GM12873 (cell line): ENCODE results near the gene ETFDH.

Experiments used
- CTCF ChIP-seq: IDR thresholded peaks from 2 replicates; pipeline ENCODE4 v1.5.1; 2012; ENCODE audit warnings: low read depth, mild to moderate bottlenecking, moderate library complexity, low read length, control low read depth; ENCODE audit not compliant: insufficient read depth; ENCODE audit errors: missing control alignments

ETFDH gene

DNA sequence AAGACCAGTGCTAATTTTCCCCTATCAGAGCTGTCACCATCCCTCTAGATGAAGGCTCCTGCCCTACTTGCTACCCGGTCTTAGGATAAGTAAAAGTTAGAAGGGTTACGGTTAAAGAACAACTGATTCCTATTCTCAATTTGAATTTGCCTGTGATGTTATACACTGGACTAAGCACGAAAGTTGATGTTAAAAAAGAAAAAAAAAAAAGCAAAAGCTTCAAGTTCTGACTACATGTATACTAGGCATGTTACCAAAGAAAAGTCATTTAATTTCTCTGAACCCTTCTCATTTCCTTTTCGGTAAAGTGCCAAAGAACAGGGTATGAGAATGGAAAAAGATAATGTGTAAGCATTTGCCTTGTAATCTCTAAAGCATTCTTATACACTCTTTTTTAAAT is 52.5 kb downstream of the ETFDH start:
- TF ChIP-seq CTCF: no peak

DNA sequence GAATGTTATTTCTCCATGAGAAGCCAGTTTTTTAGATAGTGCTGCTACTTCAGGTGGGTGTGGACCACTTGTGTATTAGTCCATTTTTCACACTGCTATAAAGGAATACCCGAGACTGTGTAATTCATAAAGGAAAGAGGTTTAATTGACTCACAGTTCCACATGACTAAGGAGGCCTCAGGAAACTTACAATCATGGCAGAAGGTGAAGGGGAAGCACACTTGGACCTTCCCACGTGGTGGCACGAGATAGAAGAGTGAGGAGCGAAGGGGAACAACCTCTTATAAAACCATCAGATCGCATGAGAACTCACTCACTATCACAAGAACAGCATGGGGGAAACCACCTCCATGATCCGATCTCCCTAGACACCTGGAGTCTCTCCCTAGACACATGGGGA is 54.5 kb downstream of the ETFDH start:
- no peak for TF ChIP-seq CTCF

GRCh38 chr4:158728236-158728635 is 56.1 kb downstream of the ETFDH start:
- no peak for TF ChIP-seq CTCF

GRCh38 chr4:158729716-158730559 is 57.8 kb downstream of the ETFDH start:
- TF ChIP-seq CTCF: peak; percentile 75

GRCh38 chr4:158738866-158739265 is 66.8 kb downstream of the ETFDH start:
- TF ChIP-seq CTCF: no peak

DNA sequence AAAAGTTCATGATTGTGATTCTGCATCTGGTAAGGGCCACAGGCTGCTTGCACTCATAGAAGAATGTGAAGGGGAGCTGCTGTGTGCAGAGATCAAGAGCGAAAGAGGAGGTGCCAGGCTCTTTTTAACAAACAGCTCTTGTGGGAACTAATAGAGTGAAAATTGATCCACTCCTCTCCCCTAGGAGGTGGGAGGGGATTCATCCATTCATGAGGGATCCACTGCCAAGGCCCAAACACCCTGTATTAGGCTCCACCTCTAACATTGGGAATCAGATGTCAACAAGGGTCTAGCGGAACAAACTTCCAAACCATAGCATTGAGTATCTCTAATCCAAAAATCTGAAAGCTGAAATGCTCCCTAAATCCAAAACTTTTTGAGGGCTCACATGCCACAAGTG is 67.5 kb downstream of the ETFDH start:
- no peak for TF ChIP-seq CTCF

DNA sequence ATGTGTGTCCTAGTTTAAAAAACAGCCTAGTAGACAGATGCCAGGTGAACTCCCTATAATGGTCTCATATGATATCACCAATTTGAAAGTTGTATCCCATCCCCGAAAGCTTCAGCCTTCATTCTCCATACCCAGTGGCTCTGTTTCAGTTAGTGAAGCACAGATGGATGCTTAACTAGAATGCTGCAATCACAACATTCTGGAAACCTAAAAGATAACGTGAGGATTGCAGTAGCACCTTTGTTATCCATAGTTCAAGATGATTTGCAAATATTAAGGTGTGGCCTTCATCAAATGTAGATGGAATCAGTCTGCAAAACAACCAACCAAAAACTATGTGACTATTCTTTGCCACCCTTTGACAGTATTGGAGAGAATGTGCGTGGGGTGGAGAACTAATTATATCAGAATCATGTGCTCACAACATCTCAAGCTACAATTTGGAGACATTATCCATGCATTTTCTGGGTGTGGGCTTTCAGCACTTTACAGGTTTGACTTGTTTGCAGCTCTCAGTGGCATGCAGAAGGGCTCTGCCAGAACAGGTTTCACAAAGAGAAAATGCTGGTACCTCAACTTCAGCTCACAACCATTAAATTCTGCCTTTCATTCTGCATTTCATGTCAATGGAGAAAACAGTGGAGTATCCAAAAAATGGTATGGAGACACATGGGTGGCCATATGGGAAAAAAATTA is 69.4 kb downstream of the ETFDH start:
- no peak for TF ChIP-seq CTCF
